Astrocyte (in vitro differentiated cells and primary cell): ENCODE data around the gene DRC1. TPM values are rescaled to one million over a fixed set of nuclear protein-coding genes. Genes with fewer than 3 reads are reported as not detected.
A peak's percentile ranks its signal among the peaks of the same experiment; 100 is the strongest.

ENCODE experiments used
- DNase-seq: peaks from one replicate; pipeline ENCODE4 v3.0.0-alpha.2; 2010; ENCODE audit warnings: low read depth
- FAIRE-seq: peaks from 2 replicates; lab custom pipeline; 2011; peaks lifted over from hg19 to GRCh38; lab: Jason Lieb, UNC
- H2AFZ ChIP-seq: 2 replicates; pipeline ENCODE4 v1.6.0; 2012; ENCODE audit warnings: low read depth, low read length, inconsistent platforms
- H3K27ac ChIP-seq: 2 replicates; pipeline ENCODE4 v1.5.1; 2011; ENCODE audit warnings: low read depth, low read length, inconsistent platforms
- H3K27me3 ChIP-seq: 2 replicates; pipeline ENCODE4 v1.6.0; 2011; ENCODE audit warnings: low read length, inconsistent platforms; ENCODE audit not compliant: insufficient read depth
- H3K36me3 ChIP-seq: 2 replicates; pipeline ENCODE4 v1.5.1; 2011; ENCODE audit warnings: low read length, inconsistent platforms; ENCODE audit not compliant: insufficient read depth
- H3K4me1 ChIP-seq: 2 replicates; pipeline ENCODE4 v1.5.1; 2011; ENCODE audit warnings: low read length, inconsistent platforms; ENCODE audit not compliant: insufficient read depth
- H3K4me2 ChIP-seq: 2 replicates; pipeline ENCODE4 v1.6.0; 2012; ENCODE audit warnings: low read length, inconsistent platforms
- H3K4me3 ChIP-seq: 2 replicates; pipeline ENCODE4 v1.5.1; 2011; ENCODE audit warnings: low read depth, mild to moderate bottlenecking, low read length, inconsistent platforms; ENCODE audit not compliant: insufficient read depth
- H3K79me2 ChIP-seq: 2 replicates; pipeline ENCODE4 v1.6.0; 2012; ENCODE audit warnings: mild to moderate bottlenecking, low read length, inconsistent platforms; ENCODE audit not compliant: insufficient read depth
- H3K9ac ChIP-seq: 2 replicates; pipeline ENCODE4 v1.6.0; 2012; ENCODE audit warnings: mild to moderate bottlenecking, low read length, inconsistent platforms
- H3K9me3 ChIP-seq: 2 replicates; pipeline ENCODE4 v1.5.1; 2012; ENCODE audit warnings: low read depth, mild to moderate bottlenecking, low read length, inconsistent platforms; ENCODE audit not compliant: insufficient read depth
- H4K20me1 ChIP-seq: 2 replicates; pipeline ENCODE4 v1.6.0; 2012; ENCODE audit warnings: low read length, inconsistent platforms; ENCODE audit not compliant: insufficient read depth
- H3K27ac Mint-ChIP-seq: one replicate; pipeline ENCODE4 v1.8.0; 2021; ENCODE audit warnings: mild to moderate bottlenecking, mixed read lengths; ENCODE audit not compliant: unreplicated experiment
- H3K27me3 Mint-ChIP-seq: one replicate; pipeline ENCODE4 v1.8.0; 2021; ENCODE audit warnings: low read depth, mixed read lengths; ENCODE audit not compliant: unreplicated experiment
- H3K36me3 Mint-ChIP-seq: one replicate; pipeline ENCODE4 v1.8.0; 2021; ENCODE audit warnings: low read depth, mixed read lengths; ENCODE audit not compliant: unreplicated experiment
- H3K4me1 Mint-ChIP-seq: one replicate; pipeline ENCODE4 v1.8.0; 2021; ENCODE audit warnings: low read depth, mixed read lengths; ENCODE audit not compliant: unreplicated experiment
- H3K4me3 Mint-ChIP-seq: one replicate; pipeline ENCODE4 v1.8.0; 2021; ENCODE audit warnings: mild to moderate bottlenecking, moderate library complexity, mixed read lengths; ENCODE audit not compliant: unreplicated experiment
- H3K9me3 Mint-ChIP-seq: one replicate; pipeline ENCODE4 v1.8.0; 2021; ENCODE audit warnings: mild to moderate bottlenecking, mixed read lengths; ENCODE audit not compliant: unreplicated experiment
- CTCF ChIP-seq: IDR thresholded peaks from 2 replicates; pipeline ENCODE4 v1.5.1; 2011; ENCODE audit warnings: low read depth, mild to moderate bottlenecking, inconsistent platforms, low read length, moderate library complexity; ENCODE audit not compliant: insufficient read depth
- EZH2 ChIP-seq: IDR thresholded peaks from 2 replicates; pipeline ENCODE4 v1.6.1; 2012; ENCODE audit warnings: mild to moderate bottlenecking, low read length, inconsistent platforms; ENCODE audit not compliant: insufficient read depth
- total RNA-seq: library from RNA; stranded (reverse); gene quantifications from 2 replicates; pipeline ENCODE4 v1.2.1, GENCODE V29; 2021

The DRC1 gene
- total RNA-seq, 1 donor from 2014 or later, result 0.27 TPM

- H4K20me1 ChIP-seq, result no peaks in the 10 kb centered on the region
- Mint-ChIP-seq H3K36me3 (no peaks in the 10 kb centered on the region), H3K4me1 (peaks cover 6% of the 10 kb centered on the region), H3K4me3 (no peak overlapping the region), H3K9me3 (no peaks in the 10 kb centered on the region), H3K27ac (no peak overlapping the region), H3K27me3 (peaks cover 33% of the 10 kb centered on the region)
- no peak overlapping the region for H2AFZ ChIP-seq
- TF ChIP-seq EZH2, result no peak
- TF ChIP-seq CTCF, result no peak
- H3K27me3 ChIP-seq, result no peaks in the 10 kb centered on the region
- no peaks in the 10 kb centered on the region for H3K79me2 ChIP-seq
- H3K9me3 ChIP-seq, result no peaks in the 10 kb centered on the region
- no peak overlapping the region for H3K27ac ChIP-seq
- FAIRE-seq (no peak), DNase-seq (no peak)
- H3K36me3 ChIP-seq, result no peaks in the 10 kb centered on the region
- no peak overlapping the region for H3K9ac ChIP-seq
- no peaks in the 10 kb centered on the region for H3K4me1 ChIP-seq
- H3K4me2 ChIP-seq, result no peak overlapping the region
- H3K4me3 ChIP-seq, result no peak overlapping the region
These were observed 53.4 kb downstream of the DRC1 start for GRCh38 chr2:26455037-26455669.

- Histone ChIP-seq H4K20me1 (no peaks in the 10 kb centered on the region), H3K9ac (no peak overlapping the region), H3K9me3 (no peaks in the 10 kb centered on the region), H3K27me3 (no peaks in the 10 kb centered on the region), H3K4me2 (no peak overlapping the region), H3K36me3 (no peaks in the 10 kb centered on the region), H3K79me2 (no peaks in the 10 kb centered on the region), H3K4me1 (no peaks in the 10 kb centered on the region), H3K4me3 (no peak overlapping the region), H2AFZ (no peak overlapping the region), H3K27ac (no peak overlapping the region)
- Mint-ChIP-seq H3K4me1 (peaks cover 6% of the 10 kb centered on the region), H3K27me3 (peaks cover 32% of the 10 kb centered on the region), H3K4me3 (no peak overlapping the region), H3K36me3 (no peaks in the 10 kb centered on the region), H3K27ac (peak overlapping the region; percentile 55), H3K9me3 (no peaks in the 10 kb centered on the region)
- no peak for DNase-seq
- FAIRE-seq, result no peak
- TF ChIP-seq CTCF (no peak), EZH2 (no peak)
These were observed 54.1 kb downstream of the DRC1 start for GRCh38 chr2:26455670-26456439.
